Thymus (tissue), 11 donors: ENCODE data around the gene DCLK2. TPM values are rescaled to one million over a fixed set of nuclear protein-coding genes. Genes with fewer than 3 reads are reported as not detected.
"Not testable (repeated sequence)": the region's sequence is repeated elsewhere in the genome, so short reads cannot be mapped to it uniquely, and the experiment has no call there.

Experiments
- DNase-seq, 9 donors: peaks; one replicate each; pipeline ENCODE4 v3.0.0-alpha.2; 2013; ENCODE audit warnings: low spot score in 9 of 9, low read depth in 6 of 9, missing footprints in 1 of 9
- H3K27ac ChIP-seq, 2 donors: one replicate each; pipeline ENCODE4 v1.5.1; 2013; ENCODE audit warnings: control low read depth in 1 of 2, low read depth in 1 of 2, low read length in 1 of 2, mild to moderate bottlenecking in 1 of 2, moderate library complexity in 1 of 2
- H3K27me3 ChIP-seq, 2 donors: one replicate each; pipeline ENCODE4 v1.5.1; 2013; ENCODE audit warnings: low read length in 1 of 2; ENCODE audit not compliant: control insufficient read depth in 2 of 2, insufficient read depth in 1 of 2
- H3K36me3 ChIP-seq, 2 donors: one replicate each; pipeline ENCODE4 v1.5.1; 2013; ENCODE audit warnings: low read length in 1 of 2, mild to moderate bottlenecking in 1 of 2, moderate library complexity in 1 of 2; ENCODE audit not compliant: control insufficient read depth in 2 of 2, insufficient read depth in 2 of 2
- H3K4me1 ChIP-seq, 2 donors: one replicate each; pipeline ENCODE4 v1.5.1; 2013; ENCODE audit warnings: low read length in 2 of 2; ENCODE audit not compliant: control insufficient read depth in 2 of 2, insufficient read depth in 2 of 2
- H3K4me3 ChIP-seq, 2 donors: one replicate each; pipeline ENCODE4 v1.5.1; 2013; ENCODE audit warnings: low read length in 2 of 2, control low read depth in 1 of 2, mild to moderate bottlenecking in 1 of 2
- H3K9me3 ChIP-seq, 2 donors: one replicate each; pipeline ENCODE4 v1.5.1; 2013; ENCODE audit warnings: low read length in 1 of 2, mild to moderate bottlenecking in 1 of 2; ENCODE audit not compliant: control insufficient read depth in 2 of 2, insufficient read depth in 1 of 2
- WGBS: extraction: QIAGEN DNeasy Blood & Tissue Kit; methylation state at CpG from one replicate; pipeline ENCODE4 v1.1.7; 2013; 5-methylcytosine and 5-hydroxymethylcytosine counted together
- polyA plus RNA-seq: library from polyadenylated mRNA; stranded (reverse); fragments of 200-250 nt; gene quantifications from one replicate; pipeline ENCODE4 v1.2.3, GENCODE V29; 2013
- total RNA-seq: library from RNA; stranded (reverse); fragments of 120-200 nt; gene quantifications from one replicate; pipeline ENCODE4 v1.2.4, GENCODE V29; 2013
- donor health status: healthy.

DCLK2 gene
- total and polyA plus RNA-seq, 2 donors, result 0.78 to 1.1 TPM

- no peak overlapping the region for H3K27ac ChIP-seq
These were observed 67.7 kb downstream of the DCLK2 start for GRCh38 chr4:150145946-150146340.

DNA sequence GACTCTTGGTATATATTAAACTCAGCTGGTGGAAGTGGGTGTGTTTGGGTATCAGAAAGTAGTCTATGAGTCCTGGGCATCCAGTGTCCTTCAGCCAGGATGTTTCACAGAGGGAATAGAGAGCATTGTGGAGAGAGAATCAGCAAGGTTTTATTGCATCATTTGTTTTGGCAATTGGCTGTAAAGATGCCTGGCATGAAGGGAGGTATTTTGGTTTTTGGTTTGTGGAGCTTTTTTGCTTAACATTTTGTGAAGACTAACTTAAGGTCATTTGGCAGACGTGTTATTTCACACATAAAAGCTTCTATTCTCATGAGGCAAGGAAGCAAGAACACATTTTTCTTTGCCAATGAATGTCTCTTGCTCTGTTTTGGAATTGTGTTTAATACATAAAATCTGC, 71.1 kb downstream of the DCLK2 start:
- Histone ChIP-seq H3K27me3 (no peaks in the 10 kb centered on the region), H3K9me3 (no peaks in the 10 kb centered on the region), H3K4me3 (no peak overlapping the region), H3K27ac (no peak overlapping the region), H3K4me1 (no peaks in the 10 kb centered on the region), H3K36me3 (no peaks in the 10 kb centered on the region)
- WGBS, result 95% methylated on average over 1 of the region's 1 CpG
- no peak for DNase-seq

More at GRCh38 chr4:150145946-150146340, 67.7 kb downstream of the DCLK2 start:
- H3K9me3 ChIP-seq, result no peaks in the 10 kb centered on the region
- no peaks in the 10 kb centered on the region for H3K36me3 ChIP-seq
- WGBS, result 89% methylated on average over 1 of the region's 1 CpG
- no peak for DNase-seq
- no peaks in the 10 kb centered on the region for H3K27me3 ChIP-seq
- H3K4me1 ChIP-seq, result no peaks in the 10 kb centered on the region
- no peak overlapping the region for H3K4me3 ChIP-seq

GRCh38 chr4:150150629-150151062, 72.4 kb downstream of the DCLK2 start:
- WGBS, result 98% methylated on average over 1 of the region's 1 CpG
- Histone ChIP-seq H3K4me1 (no peaks in the 10 kb centered on the region), H3K27ac (no peak overlapping the region), H3K9me3 (no peaks in the 10 kb centered on the region), H3K36me3 (no peaks in the 10 kb centered on the region), H3K27me3 (no peaks in the 10 kb centered on the region), H3K4me3 (no peak overlapping the region)
- no peak for DNase-seq

GRCh38 chr4:150152766-150153165, 74.5 kb downstream of the DCLK2 start:
- Histone ChIP-seq H3K4me3 (no peak overlapping the region), H3K27ac (no peak overlapping the region), H3K9me3 (no peaks in the 10 kb centered on the region), H3K4me1 (no peaks in the 10 kb centered on the region), H3K36me3 (no peaks in the 10 kb centered on the region), H3K27me3 (no peaks in the 10 kb centered on the region)
- 96% methylated on average over 3 of the region's 3 CpGs for WGBS
- no peak for DNase-seq

GRCh38 chr4:150155391-150155790, 77.1 kb downstream of the DCLK2 start:
- Histone ChIP-seq H3K4me3 (no peak overlapping the region), H3K4me1 (no peaks in the 10 kb centered on the region), H3K36me3 (no peaks in the 10 kb centered on the region), H3K27ac (no peak overlapping the region), H3K27me3 (no peaks in the 10 kb centered on the region), H3K9me3 (no peaks in the 10 kb centered on the region)
- DNase-seq, result no peak
- 97% methylated on average over 4 of the region's 4 CpGs for WGBS

- Histone ChIP-seq H3K27ac (no peak overlapping the region), H3K27me3 (no peaks in the 10 kb centered on the region), H3K9me3 (no peaks in the 10 kb centered on the region), H3K36me3 (no peaks in the 10 kb centered on the region), H3K4me3 (no peak overlapping the region), H3K4me1 (no peaks in the 10 kb centered on the region)
- WGBS, result 94% methylated on average over 4 of the region's 4 CpGs
- DNase-seq, result no peak
These were observed 78.3 kb downstream of the DCLK2 start for GRCh38 chr4:150156543-150156942.

GRCh38 chr4:150158041-150158440, 79.8 kb downstream of the DCLK2 start:
- Histone ChIP-seq H3K36me3 (no peaks in the 10 kb centered on the region), H3K4me1 (no peaks in the 10 kb centered on the region), H3K27ac (no peak overlapping the region), H3K27me3 (no peaks in the 10 kb centered on the region), H3K9me3 (no peaks in the 10 kb centered on the region), H3K4me3 (no peak overlapping the region)
- WGBS, result 98% methylated on average over 1 of the region's 1 CpG
- DNase-seq, result no peak

- Histone ChIP-seq H3K36me3 (no peaks in the 10 kb centered on the region), H3K4me3 (no peak overlapping the region), H3K4me1 (no peaks in the 10 kb centered on the region), H3K27ac (no peak overlapping the region), H3K9me3 (no peaks in the 10 kb centered on the region), H3K27me3 (no peaks in the 10 kb centered on the region)
- no peak for DNase-seq
- 91% methylated on average over 2 of the region's 2 CpGs for WGBS
These were observed 82.2 kb downstream of the DCLK2 start for GRCh38 chr4:150160473-150160872.

- H3K9me3 ChIP-seq, result no peaks in the 10 kb centered on the region
- H3K27ac ChIP-seq, result no peak overlapping the region
- H3K4me1 ChIP-seq, result no peaks in the 10 kb centered on the region
- no peak overlapping the region for H3K4me3 ChIP-seq
- no peak for DNase-seq
- no peaks in the 10 kb centered on the region for H3K36me3 ChIP-seq
- no peaks in the 10 kb centered on the region for H3K27me3 ChIP-seq
These were observed 82.9 kb downstream of the DCLK2 start for GRCh38 chr4:150161109-150161508.

GRCh38 chr4:150162020-150162419, 83.8 kb downstream of the DCLK2 start:
- H3K9me3 ChIP-seq, H3K36me3 ChIP-seq, H3K27me3 ChIP-seq, H3K27ac ChIP-seq, H3K4me3 ChIP-seq, DNase-seq, H3K4me1 ChIP-seq: not testable (repeated sequence)
- 96% methylated on average over 2 of the region's 2 CpGs for WGBS
